Lower leg skin (tissue), 4 donors: ENCODE measurements around the gene ARHGEF16. TPM values are rescaled to one million over a fixed set of nuclear protein-coding genes. Genes with fewer than 3 reads are reported as not detected.
A peak's percentile ranks its signal among the peaks of the same experiment; 100 is the strongest.

Experiments
- DNase-seq, 2 donors: peaks; one replicate each; pipeline ENCODE4 v3.0.0-alpha.2; 2019; ENCODE audit warnings: low spot score in 2 of 2
- H3K4me3 ChIP-seq: fragments of 200-600 bp; sonication (generic); 2 replicates; pipeline ENCODE4 v1.5.1; 2017; ENCODE audit warnings: mild to moderate bottlenecking, low read depth; ENCODE audit not compliant: poor library complexity, severe bottlenecking
- POLR2A ChIP-seq, 2 donors: fragments of 450-650 bp; IDR thresholded peaks; one replicate each; pipeline ENCODE4 v1.6.1; 2016 to 2017; ENCODE audit warnings: antibody characterized with exemption in 2 of 2, mild to moderate bottlenecking in 1 of 2, moderate library complexity in 1 of 2
- WGBS, 2 donors: methylation state at CpG; one replicate each; pipeline ENCODE4 v1.1.5; 2018; 5-methylcytosine and 5-hydroxymethylcytosine counted together
- intact Hi-C: fragments of 100-400 bp; cut with DNase I; formaldehyde crosslinking; loops from one replicate; pipeline ENCODE4 v1.15.0; 2023; ENCODE audit warnings: low total_unique reads
- total RNA-seq, 4 donors: library from RNA; depleted of rRNA; stranded (reverse); fragments of >200 nt; gene quantifications; one replicate each; pipeline ENCODE4 v1.1.0, GENCODE V29; 2016
- TF ChIP-seq, protein P1 (sequence below), 3 donors: fragments of 450-650 bp; IDR thresholded peaks; one replicate each; pipeline ENCODE4 v1.5.1; 2016; ENCODE audit warnings: antibody characterized with exemption in 3 of 3, mild to moderate bottlenecking in 3 of 3, moderate library complexity in 2 of 3

Gene ARHGEF16
- total RNA-seq, 4 donors from 2014 or later, result 7.9 to 11.5 (median 9.8) TPM

DNA sequence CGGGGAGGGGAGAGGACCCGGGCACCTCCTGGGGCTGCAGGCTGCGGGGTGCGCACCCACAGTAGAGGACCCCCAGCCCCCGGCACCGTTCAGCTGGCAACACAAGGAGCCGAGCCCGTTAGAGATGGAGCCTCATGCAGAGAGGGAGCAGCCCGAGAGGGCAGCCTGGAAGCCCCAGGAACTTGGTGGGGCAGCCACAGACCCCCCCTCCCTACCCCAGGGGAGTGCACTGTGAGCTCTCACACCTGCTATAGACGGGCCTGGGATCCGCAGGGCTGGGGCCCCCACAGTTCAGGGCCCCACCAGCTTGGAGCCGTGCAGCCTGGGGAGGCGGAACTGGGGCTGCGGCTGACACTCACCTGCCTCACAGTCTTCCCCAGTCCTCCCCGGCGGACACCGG, 47.0 kb downstream of the ARHGEF16 start:
- intact Hi-C loops, result no loop called here
- no peak for DNase-seq
- 86 to 87% methylated on average over 12 to 17 of the region's 17 CpGs for WGBS, 2 donors
- TF ChIP-seq, protein P1, sequence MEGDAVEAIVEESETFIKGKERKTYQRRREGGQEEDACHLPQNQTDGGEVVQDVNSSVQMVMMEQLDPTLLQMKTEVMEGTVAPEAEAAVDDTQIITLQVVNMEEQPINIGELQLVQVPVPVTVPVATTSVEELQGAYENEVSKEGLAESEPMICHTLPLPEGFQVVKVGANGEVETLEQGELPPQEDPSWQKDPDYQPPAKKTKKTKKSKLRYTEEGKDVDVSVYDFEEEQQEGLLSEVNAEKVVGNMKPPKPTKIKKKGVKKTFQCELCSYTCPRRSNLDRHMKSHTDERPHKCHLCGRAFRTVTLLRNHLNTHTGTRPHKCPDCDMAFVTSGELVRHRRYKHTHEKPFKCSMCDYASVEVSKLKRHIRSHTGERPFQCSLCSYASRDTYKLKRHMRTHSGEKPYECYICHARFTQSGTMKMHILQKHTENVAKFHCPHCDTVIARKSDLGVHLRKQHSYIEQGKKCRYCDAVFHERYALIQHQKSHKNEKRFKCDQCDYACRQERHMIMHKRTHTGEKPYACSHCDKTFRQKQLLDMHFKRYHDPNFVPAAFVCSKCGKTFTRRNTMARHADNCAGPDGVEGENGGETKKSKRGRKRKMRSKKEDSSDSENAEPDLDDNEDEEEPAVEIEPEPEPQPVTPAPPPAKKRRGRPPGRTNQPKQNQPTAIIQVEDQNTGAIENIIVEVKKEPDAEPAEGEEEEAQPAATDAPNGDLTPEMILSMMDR (IDR thresholded peaks at IDR 0.05), result no peak
- H3K4me3 ChIP-seq, result no peak overlapping the region

DNA sequence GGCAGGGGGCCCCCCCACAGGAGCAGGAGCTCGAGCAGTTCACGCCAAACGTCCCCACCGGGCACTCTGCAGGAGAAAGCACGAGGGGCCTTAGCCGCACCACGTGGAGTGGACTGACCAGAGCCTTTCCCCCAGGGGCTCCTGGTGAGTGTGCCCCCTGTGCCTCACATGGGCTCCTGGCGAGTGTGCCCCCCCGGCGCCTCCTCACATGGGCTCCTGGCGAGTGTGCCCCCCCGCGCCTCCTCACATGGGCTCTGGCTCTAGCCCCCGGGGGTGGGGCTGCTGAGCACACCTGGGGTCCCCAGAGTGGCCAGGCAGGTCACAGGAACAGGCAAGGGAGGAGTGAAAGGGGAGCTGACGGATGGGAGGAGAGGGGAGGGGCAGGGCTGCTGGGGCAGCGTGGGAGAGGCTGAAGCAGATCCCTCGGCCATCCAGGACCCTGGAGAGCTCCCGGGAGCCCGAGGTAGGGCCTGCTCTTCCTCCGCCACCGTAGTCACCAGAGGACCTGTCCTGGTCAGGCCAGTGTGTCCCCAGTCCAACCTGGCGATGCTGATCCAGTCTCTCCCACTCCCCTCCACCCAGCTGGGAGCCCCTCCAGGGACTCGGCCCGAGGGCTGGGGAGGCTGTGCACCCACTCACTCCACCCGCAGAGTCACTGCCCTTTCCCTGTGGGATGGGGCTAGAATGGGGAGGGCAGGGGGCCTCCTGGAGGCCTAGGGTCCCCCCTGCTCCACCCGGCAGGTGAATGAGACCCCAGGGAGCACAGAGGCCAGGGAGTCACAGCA, 47.6 kb downstream of the ARHGEF16 start:
- intact Hi-C loops, result no loop called here
- 74 to 84% methylated on average over 12 to 19 of the region's 26 CpGs for WGBS, 2 donors
- TF ChIP-seq POLR2A (IDR thresholded peaks at IDR 0.05), result no peak
- TF ChIP-seq, protein P1 (IDR thresholded peaks at IDR 0.05), result no peak
- H3K4me3 ChIP-seq, result no peak overlapping the region
- DNase-seq, result peak; percentile 51 to 93

DNA sequence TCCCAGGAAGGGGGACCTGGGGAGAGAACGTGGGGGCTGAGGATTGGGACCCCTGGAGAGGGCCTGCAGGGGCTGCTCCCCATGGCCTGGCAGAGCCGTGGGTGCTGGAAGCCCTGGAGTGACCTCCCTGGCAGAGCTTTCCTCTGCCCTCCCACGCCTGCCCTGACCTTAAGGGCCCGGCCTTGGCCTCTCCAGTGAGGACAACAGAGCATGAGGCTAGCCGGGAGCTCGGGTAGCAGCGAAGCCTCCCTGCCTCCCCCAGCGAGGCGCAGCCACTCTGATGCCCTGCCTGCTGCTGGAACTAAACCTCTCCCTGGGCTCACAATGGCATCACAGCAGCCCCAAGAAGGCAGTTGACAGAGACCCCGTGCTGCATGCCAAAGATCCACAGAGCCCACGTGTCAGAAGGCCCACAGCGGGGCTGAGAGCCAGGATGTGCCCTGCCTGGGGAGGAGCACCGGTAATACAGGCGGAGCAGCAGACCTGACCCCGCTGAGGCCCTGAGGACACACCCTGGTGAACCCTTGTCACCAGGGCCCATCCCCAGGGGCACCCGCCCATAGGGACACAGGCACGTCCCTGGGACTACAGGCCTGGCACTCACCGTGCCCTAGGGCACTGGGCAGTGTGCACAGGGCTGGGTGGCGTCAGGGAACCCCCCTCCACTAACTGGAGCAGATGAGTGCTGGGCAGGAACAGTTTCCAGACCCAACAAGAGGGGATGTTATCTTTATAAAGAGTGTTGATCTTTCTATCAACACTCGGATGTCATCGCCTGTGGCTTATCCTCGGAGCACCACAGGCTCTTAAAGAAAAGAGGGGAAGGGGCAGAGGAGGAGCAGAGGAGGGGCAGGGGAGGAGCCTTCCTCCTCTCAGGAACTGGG, 48.4 kb downstream of the ARHGEF16 start:
- TF ChIP-seq POLR2A (IDR thresholded peaks at IDR 0.05), result no peak
- TF ChIP-seq, protein P1 (IDR thresholded peaks at IDR 0.05), result no peak
- DNase-seq, result no peak
- WGBS, 2 donors, result 70 to 83% methylated on average over 6 to 19 of the region's 22 CpGs
- H3K4me3 ChIP-seq, result no peak overlapping the region
- intact Hi-C loops, result no loop called here

DNA sequence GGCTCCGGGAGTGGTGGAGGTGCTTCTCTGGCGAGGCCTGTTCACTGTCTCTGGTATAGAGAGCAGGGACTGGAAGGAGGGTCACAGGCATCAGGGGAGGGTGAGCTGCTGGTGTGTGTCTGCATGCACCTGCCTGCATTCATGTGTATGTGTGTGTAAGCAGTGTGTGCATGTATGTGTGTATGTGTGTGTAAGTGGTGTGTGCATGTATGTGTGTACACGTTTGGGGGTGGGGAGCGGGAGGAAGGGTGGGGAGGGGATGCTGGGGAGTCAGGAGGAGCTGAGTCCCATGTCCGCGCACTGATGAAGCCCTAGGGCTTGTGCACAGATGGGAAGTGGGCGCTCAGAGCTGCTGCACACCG, 49.0 kb downstream of the ARHGEF16 start:
- intact Hi-C loops, result no loop called here
- 84 to 85% methylated on average over 8 of the region's 8 CpGs for WGBS, 2 donors
- no peak for TF ChIP-seq POLR2A (IDR thresholded peaks at IDR 0.05)
- TF ChIP-seq, protein P1 (IDR thresholded peaks at IDR 0.05), result no peak
- no peak for DNase-seq
- H3K4me3 ChIP-seq, result no peak overlapping the region

DNA sequence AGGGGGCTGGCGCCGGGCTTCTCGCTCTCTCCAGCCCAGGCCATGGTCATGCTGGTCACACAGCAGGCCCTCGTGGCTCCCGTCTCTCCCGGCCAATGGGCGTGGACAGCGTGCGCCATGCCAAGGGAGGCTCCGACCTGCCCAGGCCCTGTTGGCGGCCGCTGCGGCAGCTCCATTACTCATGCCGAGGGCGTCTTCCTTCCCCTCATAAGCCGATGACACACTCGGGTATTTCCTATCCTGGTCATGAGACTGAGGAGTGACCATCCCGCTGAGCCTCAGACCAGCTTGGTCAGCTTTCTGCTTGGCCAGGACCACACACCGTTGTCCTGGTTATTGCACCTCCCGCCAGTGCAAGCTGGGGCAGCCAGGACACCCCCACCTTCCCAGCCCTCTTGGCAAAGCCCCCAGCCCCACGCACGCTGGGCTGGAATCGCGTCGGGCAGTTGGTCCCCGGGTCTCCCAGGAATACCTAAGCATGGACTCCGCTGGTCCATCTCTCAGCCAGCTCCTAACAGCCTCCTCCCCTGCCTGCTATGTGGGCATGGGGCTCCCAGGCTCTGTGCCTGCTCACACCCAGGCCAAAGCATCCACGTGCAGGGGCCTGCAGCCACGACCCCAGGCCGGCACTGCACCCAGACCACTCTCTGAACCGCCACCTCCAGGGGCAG, 49.8 kb downstream of the ARHGEF16 start:
- 43 to 44% methylated on average over 22 to 30 of the region's 31 CpGs for WGBS, 2 donors
- peak; percentile 90 to 97 for DNase-seq
- no peak for TF ChIP-seq POLR2A (IDR thresholded peaks at IDR 0.05)
- TF ChIP-seq, protein P1 (IDR thresholded peaks at IDR 0.05), result no peak
- intact Hi-C loops, result no loop called here
- no peak overlapping the region for H3K4me3 ChIP-seq
